HG03108 (cell line): ENCODE measurements around the gene GTF3C1.

ENCODE experiments used
- ATAC-seq: cut with Tn5 transposase; IDR thresholded peaks from one replicate; pipeline ENCODE4 v1.9.1; 2021; ENCODE audit warnings: moderate library complexity; ENCODE audit not compliant: unreplicated experiment

The GTF3C1 gene

GRCh38 chr16:27430512-27430911 is 119.2 kb downstream of the GTF3C1 start:
- ATAC-seq = no peak

DNA sequence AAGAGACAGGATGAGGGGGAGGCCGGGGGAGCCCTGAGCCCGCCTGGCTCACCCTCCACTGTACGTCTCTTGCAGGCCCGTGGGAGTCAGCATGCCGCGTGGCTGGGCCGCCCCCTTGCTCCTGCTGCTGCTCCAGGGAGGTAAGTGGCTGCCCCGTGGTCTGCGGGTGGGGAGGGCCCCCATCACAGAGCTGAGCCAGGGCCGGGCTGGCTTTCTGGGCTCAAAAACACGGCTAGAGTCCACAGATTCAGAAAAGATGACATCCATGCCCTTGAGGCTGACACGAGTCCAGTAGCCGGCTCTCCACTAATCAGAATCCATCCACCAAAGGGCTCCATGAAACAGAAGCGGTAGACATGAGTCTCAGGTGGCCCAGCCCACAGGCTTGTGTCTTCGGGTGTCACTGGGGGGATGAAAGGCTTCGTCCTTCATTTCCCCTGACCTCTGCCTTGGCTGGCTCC is 119.7 kb downstream of the GTF3C1 start:
- no peak for ATAC-seq

DNA sequence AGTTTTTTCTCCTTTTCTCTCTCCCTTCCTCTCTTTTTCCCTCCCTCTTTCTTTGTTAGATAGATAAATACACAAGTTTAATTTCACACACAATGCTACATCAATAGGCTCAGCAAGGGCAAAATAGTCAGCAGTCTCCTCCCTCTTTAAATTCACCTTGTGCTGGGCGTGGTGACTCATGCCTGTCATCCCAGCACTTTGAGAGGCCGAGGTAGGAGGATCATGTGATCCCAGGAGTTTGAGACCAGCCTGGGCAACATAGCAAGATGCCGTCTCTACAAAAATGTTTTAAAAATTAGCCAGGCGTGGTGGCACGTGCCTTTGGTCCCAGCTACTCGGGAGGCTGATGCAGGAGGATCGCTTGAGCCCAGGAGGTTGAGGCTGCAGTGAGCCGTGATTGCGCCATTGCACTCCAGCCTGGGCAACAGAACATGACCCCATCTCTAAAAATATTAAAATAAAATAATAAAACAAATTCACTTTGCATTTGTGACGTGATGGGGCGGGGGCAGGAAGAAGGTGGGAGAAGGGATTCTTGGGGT is 120.3 kb downstream of the GTF3C1 start:
- no peak for ATAC-seq

GRCh38 chr16:27428026-27428785 is 121.5 kb downstream of the GTF3C1 start:
- ATAC-seq = no peak

DNA sequence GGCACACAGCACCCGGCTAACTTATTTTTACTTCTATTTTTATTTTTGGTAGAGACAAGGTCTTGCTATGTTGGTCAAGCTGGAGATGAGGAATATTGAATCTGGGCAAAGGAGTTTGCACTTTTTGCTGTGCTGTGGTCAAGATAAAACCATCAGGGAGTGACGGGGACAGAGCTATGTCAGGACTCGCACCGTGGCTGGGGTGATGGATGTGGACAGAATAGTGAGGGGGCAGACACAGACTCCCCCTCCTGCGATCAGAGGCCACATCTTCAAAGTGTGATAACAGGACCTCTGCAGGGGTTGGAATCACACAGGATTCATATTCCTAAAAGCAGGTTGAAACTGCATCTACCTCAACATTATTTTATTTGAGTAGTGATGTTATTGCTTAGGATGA is 122.2 kb downstream of the GTF3C1 start:
- ATAC-seq = no peak

DNA sequence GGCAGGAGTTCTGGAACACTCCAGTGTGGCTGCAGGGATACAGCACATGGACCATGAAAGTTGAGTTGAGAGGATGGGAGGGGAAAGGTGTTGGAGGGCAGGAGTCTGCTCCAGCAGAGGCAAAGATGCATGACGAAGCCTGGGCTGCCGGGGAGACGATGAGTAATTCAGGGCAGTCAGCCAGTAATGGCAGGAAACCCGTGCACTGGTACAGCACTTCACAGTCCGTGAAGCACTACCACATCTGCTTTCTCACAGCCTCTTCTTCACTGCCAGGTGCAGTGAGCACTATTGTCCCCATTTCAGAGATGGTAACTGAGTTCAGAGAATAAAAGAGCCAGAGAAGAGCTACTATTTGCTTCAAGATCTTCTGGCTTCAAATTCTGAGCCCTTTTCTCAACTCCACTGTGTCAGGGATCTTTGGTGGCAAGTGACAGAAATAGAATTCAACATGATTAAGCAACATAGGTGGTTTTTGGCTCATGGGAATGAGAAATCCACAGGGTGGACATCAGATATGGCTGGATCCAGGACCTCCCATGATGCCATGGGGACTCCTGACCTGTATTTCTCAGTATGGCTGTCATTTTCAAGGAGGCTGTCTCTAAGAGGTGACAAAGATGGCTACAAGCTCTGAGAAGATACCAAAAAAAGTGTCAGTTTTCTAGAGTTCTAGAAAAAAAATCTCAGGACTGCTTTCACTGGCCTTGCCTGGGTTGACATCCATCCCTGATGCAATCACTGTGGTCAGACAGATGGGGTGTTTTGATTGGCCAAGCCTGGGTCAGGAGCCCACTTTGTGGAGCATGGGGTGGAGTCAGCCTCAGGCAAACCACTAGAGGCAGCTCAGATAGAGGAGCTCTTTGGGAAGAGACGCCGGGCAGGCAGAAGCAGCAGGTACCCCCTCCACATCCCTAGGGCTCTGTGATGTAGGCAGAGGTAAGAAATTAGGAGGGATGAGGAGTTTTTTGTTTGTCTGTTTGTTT is 123.0 kb downstream of the GTF3C1 start:
- peak; percentile 69 for ATAC-seq

- ATAC-seq = no peak
Measured at GRCh38 chr16:27425961-27426360, 123.8 kb downstream of the GTF3C1 start.

GRCh38 chr16:27424772-27425498 is 124.8 kb downstream of the GTF3C1 start:
- ATAC-seq = no peak

DNA sequence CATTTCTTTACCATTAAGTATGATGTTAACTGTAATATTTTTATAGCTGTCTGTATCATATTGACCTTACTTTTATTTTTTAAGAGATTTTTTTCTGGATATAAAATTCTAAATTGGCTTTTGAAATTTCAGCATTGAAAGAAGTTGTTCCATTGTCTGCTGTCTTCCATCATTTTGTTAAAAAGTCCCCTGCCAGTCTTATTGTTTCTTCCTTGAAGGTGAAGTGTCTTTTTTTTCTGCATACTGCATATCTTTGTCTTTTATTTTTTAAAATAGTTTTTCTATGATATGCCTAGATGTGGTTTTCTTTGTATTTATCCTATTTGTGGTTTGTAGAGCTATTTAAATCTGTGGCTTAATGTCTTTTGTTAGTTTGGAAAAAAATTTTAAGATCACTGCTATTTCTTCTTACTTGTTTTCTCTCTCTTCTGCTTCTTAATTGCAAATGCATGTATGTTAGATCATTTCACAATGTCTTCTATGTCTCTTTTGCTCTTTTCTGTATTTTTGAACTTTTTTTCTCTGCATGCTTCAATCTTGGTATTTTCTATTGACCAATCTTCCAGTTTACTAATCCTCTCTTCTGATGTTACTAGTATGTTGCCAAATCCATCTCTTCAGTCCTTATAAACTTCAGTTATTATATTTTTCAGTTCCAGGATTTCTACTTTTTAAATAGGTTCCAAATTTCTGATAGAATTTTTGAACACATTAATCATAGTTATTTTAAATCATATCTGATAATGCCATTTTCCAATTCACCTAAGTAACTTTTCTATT is 127.6 kb downstream of the GTF3C1 start:
- ATAC-seq = no peak

DNA sequence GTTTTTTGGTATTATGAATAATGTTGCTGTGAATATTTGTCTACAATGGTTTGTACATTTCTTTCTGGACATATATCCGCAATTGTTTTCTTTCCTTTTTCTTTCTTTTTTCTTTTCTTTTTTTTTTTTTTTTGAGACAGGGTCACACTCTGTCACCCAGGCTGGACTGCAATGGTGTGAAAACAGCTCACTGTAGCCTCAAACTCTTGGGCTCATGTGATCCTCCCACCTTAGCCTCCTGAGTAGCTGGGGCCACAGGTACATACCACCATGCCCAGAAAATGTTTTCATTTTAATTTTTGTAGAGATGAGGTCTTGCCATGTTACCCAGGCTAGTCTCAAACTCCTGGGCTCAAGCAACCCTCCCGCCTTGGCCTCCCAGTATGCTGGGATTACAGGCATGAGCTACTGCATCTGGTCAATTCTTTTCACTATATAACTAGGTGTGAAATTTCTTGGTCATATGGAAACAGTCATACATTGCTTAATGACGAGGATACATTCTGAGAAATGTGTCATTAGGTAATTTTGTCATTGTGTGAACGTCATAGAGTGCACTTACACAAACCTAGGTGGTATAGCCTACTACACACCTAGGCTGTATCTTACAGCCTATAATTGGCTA is 132.6 kb downstream of the GTF3C1 start:
- no peak for ATAC-seq

DNA sequence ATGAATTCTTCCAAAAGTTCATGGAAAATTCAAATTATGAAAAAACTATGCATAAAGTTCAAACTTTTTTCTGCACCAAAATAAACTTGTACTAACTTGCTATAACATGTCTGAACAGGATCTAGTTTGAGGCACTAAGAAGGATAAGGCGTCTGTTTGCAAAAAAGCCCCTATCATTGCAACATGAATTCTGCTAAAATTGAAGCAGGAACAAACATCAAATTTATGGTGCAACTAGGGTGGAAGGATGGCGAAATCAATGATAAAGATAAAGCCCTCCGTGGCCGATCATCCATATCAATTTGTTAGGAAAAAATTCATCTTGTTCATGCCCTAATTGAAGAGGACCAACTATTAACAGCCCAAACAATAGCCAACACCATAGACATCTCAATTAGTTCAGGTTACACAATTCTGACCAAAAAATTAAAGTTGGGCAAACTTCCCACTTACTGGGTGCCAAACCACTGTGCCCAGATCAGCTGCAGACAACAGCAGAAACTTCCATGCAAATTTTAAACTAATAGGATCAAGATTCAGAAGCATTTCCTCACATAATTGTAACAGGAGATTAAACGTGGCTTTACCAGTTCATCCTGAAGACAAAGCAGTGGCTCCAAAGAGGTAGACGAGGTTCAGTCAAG is 134.8 kb downstream of the GTF3C1 start:
- no peak for ATAC-seq

DNA sequence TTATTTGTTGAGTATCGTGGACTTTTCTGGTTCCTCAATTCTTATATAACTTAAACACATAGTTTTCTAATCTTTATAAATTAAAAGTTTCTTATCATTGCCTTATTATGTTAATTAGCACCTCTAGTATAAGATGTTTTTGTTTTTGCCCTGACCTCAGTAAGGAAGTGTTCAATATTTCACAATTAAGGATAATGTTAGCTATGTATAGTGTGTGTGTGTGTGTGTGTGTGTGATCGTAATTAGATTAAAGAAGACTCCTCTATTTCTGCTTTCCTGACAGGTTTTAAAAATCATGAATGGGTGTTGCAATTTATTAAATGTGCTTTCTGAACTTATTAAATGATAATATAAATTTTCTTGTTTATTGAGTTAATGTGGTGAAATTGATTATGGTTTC is 135.8 kb downstream of the GTF3C1 start:
- no peak for ATAC-seq

GRCh38 chr16:27410761-27411160 is 139.0 kb downstream of the GTF3C1 start:
- ATAC-seq = no peak
